HG03039 (cell line): Measurements from ENCODE around the gene CDC25A.
"Not testable (repeated sequence)": the region's sequence is repeated elsewhere in the genome, so short reads cannot be mapped to it uniquely, and the experiment has no call there.

ENCODE experiments used
- ATAC-seq: cut with Tn5 transposase; IDR thresholded peaks from one replicate; pipeline ENCODE4 v1.9.1; 2021; ENCODE audit warnings: mild to moderate bottlenecking, moderate library complexity; ENCODE audit not compliant: unreplicated experiment

CDC25A gene

DNA sequence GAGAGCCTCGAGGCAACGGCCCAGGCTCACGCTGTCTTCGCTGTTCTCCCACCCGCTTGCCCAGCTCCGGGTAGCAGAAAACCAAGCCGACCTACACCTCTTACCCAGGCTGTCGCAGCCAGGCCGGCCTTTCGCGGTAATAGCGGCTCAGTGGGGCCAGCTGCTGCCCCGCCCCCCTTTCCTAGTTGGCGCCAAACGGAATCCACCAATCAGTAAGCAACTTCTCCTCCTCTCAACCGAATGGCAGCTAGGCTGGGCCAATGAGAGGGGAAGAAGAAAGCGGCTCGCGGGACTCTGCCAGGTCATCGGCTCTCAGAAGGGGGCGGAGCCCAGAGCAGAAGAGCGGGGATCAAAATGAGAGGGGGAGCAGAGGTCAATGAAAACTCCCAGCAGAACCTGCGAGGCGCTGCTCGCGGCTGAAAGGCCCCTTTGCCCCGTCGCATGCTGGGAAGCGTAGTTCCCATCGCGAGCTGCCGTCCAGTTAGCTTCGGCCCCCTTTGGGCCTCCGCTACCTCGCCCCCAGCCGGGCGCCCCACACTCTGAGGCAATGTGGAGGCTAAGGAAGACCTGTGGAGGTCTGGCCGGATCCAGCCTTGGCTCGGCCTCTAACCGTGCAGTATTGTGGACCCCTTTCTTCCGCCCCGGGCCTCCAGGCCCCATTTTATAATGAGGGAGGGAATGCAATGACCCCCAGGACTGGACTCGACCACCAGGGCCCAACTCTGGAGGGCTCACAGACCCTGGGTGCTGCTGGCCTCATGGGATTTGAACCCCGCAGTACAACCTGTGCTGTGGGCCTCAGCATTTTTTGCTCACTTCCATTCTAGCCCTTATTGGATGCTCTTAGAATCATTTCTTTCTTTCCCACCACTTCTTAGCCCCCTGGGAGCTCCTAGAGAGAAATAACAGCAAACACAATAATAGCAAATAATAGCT is at the start of gene CDC25A:
TSS of gene CDC25A (minus strand) at position 152 of the 936 bp plus-strand sequence. CDS start 470 bp downstream, outside the sequence.
- ATAC-seq = peak; percentile 88

DNA sequence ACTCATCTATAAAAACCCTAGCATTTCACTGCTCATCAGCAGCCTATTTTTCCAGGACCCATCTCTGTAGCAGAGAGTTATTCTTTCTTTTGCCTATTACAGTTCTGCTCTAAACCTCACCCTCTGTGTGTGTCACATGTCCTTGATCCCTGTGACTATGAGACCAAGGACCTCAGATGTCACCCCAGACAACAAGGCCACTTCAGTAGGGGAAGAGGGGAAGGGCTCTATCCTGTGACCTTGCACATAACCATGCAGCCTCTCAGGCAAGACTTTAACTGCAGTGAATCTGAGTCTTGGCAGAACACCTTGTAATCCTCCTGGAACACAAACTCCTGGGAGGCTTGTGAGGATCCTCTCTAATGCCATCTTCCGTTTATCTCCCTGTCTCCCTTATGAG is 48.3 kb upstream of the CDC25A start:
- no peak for ATAC-seq

DNA sequence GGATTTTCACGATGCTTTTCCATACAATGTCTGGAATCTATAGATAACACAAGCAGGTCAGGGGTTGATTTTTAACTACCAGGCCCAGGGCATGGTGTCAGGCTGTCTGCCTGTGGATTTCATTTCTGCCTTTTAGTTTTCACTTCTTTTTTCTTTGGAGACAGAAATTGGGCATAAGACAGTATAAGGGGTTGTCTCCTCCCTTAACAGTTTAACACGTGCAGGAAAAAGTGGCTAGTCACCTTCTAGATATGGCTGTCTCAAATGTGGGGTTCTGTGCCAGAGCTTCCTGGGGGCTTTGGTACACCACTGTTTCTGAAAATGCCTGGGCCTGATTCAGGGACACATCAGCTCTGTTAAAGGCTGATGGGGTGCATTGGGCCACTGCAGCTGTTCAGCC is 45.3 kb upstream of the CDC25A start:
- no peak for ATAC-seq

DNA sequence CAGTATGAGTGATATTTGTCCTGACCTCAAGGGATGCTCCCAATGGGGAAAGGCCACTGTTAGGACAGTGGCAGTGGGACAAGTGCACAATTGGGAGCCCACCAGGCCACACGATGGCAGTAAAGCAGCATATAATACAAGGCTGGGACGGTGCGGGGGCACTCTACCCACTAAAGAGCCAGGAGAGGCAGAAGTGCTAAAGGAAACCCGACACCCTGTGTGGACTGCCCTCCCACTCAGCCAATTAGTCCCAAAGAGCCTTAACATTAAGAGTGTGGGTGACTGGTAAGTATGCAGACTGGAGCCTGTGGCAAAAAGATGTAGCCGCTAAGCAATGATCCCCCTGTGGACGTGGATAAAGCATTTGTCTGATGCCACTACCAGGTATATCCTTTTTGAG is 44.5 kb upstream of the CDC25A start:
- ATAC-seq = no peak

DNA sequence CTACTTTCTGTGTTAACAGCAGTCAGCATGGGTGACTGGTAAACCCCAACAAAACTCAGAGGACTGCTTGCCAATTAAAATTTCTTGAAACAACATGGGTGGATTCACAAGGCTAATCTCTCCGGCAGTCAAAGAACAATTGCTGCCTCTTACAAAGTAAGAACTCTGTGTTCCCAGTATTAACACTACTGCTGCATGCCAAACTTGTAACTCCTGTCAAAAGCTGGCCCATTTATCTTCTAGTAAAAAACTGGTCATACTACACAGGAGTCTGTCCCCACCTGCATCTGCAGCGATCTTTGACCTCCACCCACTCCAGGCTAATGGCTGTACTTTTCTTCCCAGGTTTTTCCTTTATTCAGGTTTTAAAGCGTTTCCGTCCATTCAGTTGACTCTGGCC is 44.0 kb upstream of the CDC25A start:
- ATAC-seq = no peak

DNA sequence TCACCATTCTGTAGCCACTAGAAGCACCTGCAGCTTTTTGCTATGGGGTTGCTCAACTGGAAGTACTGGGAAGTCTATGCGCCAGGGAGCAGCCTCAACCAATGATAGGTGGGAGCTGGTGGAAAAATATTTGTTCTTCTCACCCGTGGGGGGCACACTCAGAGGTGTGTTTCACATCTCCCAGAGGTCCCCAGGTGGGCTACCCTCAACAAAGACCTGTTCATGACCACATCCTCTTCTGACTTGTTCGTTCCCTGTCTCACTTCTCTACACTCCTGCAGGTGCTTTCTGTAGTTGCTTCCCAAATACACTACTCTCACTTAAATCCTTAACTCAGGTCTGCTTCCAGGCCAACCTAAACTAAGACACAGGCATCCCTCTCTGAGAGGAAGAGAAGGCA is 38.7 kb upstream of the CDC25A start:
- ATAC-seq = no peak

DNA sequence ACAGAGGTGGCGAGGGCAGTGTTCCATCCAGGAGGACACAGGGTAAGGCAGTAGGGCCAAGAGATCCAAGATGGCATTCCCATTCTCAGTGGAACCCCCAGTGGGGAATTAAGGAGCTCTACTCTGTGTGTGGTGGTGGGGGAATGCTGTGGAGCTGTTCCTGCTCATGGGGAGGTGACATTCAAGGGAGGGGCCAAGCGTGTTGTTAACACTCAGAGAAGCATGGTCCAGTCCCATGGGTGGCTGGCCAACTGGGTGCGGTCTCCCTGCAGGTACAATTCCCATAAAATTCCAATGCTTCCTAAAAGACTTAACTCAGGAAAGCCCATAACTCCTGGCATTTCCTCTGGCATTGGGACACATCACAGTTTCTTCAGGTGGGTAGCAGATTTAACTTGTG is 37.4 kb upstream of the CDC25A start:
- no peak for ATAC-seq

DNA sequence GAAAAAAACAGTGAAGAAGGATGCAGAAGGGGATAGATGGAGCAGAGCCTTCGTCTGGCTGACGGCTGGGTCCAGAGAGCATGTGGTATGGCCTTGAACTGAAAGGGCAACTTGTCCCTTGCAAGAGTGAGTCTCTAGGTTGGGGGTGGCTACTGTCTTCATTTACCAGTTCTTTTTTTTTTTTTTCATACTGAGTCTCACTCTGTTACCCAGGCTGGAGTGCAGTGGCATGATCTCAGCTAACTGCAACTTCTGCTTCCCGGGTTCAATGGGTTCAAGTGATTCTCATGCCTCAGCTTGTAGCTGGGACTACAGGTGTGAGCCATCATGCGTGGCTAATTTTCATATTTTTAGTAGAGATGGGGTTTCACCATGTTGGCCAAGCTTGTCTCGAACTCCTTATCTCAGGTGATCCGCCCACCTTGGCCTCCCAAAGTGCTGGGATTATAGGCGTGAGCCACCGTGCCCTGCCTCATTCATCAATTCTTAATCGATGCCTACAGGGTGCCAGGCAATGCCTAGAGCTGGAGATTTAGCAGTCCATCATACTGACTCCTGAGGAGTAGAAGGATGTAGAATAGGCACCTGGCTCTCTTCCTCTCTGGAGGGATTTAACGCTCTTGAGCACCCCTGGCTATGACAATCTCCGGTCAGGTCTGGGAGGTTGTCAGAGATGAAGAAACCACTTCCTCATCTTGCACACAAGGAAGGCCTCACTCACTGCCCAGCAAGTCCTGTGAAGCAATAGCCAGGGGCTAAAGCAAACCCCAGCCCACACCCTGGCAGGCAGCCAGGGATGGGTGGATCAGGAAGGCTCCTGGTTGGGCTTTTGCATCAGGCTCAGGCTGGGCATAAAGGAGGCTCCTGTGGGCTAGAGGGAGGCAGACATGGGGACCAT is 34.6 kb upstream of the CDC25A start, which contains the start of gene CAMP:
TSS of gene CAMP (plus strand) at position 880 of the 898 bp plus-strand sequence. CDS start at position 897, 17 bp downstream.
- no peak for ATAC-seq

DNA sequence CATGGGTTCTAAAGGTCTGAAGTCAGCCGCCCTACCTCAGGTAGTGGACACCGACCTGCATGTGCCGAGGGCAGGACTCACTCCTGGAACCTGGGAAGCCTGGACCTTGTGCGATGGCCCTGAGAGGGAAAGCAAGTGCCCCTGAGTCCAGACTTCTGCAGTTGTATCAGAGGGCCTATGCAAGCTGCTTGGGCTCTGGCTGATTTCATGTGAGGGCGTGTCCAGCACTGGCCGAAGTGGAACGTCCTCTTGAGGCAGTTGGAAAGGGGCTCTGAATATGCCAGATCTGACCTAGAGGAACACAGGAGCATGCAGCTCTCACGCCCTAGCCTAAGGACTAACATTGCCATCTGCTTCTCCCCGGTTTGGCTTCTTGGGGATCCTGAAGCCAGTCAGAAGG is 32.5 kb upstream of the CDC25A start:
- no peak for ATAC-seq

DNA sequence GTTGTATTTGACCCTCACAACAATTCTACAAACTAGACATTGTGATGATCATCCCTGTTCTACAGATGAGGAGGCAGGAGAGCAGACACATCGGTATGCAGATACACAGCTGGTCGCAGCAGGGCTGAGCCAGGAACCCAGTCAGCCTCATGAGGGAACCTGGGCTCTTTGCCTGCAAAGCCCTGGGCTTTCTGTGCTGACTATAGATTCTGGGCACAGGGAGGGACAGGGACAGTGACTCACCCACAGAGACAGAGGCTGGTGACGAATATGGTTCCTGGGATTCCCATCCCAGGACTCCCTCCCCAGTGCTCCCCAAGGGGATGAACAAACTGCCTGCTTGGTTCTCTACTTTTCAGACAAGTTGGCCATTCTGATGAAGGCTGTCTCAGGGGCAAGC is 31.3 kb upstream of the CDC25A start:
- ATAC-seq = no peak

DNA sequence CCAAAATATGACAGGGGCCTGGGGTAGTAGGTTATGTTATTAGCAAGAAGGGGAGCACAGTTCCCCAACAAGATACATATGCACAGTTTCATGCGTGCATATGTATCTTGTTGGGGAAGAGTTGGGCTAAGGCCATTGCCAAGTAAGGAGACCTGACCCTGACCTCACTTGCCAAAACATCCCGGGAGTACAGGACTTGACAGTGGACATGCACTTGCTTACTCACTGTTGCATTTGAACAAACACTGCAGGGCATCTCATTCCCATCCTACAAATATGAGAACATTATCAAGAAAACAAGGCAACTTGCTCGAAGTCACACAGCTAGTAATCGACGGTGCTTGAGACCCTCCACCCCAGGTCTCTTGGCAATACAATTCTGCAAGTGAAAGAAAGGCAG is 30.3 kb upstream of the CDC25A start:
- ATAC-seq = no peak

DNA sequence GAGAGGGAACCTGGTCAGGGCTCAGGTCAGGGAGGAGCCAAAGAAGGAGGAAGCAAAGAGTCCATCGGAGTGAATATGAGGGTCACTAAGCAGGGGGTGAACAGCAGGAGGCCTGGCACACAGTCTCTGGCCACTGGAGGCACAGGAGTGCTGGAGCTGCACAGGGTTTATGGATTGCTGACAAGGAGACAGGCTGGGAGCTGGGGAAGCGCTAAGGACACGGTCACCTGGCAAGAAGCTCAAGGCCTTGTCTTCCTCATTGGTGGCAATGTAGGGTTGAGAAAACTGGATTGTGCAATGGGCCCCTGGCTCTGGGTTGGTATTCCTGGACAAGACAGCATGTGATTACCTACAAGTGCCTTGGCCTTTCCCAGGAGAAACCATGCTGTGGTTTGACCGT is 29.2 kb upstream of the CDC25A start:
- no peak for ATAC-seq

DNA sequence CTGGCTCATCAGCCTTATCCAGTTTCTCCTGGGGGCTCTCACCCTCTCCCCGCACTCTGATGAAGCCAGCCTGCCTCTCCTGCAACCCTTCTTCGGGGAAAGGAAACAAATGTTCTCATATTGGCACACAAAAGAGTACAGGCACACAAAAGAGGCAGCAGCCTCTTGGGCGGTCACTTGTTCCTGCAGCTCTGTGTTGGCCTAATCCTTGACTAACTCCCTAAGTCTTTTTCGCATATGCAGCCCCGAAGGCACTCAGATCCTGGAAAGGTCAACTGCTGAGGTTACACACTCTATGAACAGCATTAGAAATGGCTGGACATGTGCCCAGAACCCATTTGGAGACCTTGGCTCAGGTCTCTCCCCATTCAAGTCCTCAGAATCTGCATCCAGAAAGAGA is 27.7 kb upstream of the CDC25A start:
- no peak for ATAC-seq

DNA sequence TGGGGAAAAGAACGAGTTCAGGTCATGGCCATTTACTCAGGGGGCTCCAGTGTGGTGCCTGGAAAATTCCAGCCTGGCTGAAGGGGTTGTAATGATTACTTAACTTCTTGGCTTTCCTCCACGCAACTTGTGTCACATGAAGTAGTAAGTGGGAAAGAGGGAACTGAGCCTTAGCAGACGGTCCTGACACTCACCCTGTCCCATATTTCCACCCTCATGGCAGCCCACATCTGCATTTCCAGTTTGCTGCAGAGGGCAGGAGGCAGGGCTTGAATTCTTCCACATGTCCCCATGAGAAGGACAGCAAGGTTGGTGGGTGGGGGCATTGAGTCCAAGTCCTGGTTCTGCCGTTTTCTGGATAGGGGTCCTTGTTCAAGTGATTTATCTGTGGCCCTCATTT is 27.2 kb upstream of the CDC25A start:
- ATAC-seq = no peak

DNA sequence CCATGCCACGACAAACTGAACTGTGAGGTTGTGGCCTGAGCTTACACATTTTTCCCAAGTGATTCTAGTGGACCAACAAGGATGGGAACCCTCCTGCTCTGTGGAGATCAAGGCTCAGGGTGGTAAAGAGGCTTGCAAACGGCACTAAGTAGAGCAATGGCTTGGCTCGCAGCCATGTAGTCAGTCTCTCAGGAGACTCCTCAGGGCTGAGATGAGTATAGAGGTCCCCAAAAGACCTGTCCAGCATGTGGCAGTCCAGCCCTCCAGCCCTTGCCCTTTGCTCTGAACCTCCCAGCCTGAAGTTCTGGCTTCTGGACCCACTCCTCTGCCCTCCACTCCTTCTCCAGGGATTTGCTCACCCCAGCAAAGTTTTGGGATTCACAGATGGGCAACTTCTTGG is 26.8 kb upstream of the CDC25A start:
- ATAC-seq = no peak

DNA sequence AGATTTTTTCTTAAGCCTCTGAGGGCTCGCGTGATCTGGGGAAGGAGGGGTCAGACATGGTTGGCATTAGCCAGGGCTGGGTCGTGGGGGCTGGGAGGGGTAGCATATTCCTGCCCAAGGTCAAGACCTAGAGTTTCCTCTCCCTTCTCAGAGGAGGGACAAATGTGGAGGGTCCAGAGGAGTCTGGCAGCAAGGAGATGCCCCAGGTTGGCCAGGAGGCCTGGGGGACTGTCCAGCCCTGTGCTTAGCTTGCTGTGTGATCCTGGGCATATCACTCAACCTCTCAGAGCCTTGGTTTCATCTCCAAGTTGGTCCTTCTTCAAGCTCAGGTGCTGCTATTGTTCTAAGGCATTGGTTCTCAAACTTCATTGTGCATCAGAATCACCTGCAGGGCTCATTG is 26.0 kb upstream of the CDC25A start:
- ATAC-seq = no peak

DNA sequence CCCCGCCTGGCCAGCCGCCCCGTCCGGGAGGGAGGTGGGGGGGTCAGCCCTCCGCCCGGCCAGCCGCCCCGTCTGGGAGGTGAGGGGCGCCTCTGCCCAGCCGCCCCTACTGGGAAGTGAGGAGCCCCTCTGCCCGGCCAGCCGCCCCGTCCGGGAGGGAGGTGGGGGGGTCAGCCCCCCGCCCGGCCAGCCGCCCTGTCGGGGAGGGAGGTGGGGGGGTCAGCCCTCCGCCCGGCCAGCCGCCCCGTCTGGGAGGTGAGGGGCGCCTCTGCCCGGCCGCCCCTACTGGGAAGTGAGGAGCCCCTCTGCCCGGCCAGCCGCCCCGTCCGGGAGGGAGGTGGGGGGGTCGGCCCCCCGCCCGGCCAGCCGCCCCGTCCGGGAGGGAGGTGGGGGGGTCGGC is 23.6 kb upstream of the CDC25A start:
- not testable (repeated sequence) for ATAC-seq

DNA sequence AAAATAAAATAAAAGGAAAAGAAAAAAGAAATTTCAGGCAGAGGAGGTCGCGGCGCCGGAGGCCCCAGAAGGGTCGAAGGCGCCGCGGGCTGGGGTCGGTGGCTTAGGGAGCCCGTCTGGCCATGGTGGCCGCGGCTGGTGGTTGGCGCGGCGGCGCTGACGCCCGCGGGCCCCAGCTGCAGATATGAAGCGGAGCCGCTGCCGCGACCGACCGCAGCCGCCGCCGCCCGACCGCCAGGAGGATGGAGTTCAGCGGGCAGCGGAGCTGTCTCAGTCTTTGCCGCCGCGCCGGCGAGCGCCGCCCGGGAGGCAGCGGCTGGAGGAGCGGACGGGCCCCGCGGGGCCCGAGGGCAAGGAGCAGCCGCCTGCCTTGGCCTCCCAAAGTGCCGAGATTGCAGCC is 22.3 kb upstream of the CDC25A start:
- ATAC-seq = not testable (repeated sequence)

DNA sequence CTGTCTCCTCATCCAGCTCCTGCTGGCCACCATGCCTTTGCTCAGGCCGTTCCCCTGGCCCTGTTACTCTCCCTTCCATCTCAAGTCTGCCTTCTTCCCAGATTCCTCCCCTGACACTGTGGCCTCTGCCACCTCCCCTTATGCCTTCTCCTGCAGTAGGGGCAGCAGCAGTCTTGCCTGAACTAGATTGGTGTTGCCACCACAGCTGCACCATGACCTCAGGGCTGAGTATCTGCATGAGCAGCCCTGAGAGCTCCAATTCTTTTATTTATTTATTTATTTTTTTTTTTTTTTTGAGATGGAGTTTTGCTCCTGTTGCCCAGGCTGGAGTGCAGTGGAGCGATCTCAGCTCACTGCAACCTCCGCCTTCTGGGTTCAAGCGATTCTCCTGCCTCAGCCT is 21.2 kb upstream of the CDC25A start:
- ATAC-seq = no peak

DNA sequence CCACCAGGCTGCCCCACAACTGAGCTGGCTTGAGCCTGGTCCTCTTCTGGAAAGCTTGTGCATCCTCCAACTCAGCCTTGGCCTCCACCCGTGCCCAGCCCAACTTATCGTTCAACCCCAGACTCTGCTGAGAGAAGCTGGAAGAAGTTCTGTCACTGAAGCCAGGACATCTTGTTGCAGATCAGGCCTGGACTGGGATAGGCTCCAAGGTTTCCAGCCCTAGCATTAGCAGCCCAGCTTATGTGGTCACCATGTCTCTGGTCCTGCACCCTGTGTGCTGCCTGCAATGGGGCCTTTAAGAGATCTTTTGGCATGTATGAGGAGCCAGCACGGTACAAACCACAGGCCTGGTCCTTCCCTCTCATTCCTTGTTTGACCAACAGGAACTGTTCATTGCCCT is 19.9 kb upstream of the CDC25A start:
- no peak for ATAC-seq

DNA sequence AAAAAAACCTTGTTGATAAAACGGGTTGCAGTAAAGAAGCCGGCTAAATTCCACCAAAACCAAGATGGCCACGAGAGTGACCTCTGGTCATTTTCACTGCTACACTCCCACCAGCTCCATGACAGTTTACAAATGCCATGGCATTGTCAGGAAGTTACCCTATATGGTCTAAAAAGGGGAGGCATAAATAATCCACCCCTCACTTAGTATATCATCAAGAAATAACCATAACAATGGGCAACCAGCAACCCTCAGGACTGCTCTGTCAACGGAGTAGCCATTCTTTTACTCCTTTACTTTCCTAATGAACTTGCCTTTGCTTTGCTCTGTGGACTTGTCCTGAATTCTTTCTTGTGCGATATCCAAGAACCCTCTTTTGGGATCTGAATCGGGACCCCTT is 14.4 kb upstream of the CDC25A start:
- ATAC-seq = no peak

DNA sequence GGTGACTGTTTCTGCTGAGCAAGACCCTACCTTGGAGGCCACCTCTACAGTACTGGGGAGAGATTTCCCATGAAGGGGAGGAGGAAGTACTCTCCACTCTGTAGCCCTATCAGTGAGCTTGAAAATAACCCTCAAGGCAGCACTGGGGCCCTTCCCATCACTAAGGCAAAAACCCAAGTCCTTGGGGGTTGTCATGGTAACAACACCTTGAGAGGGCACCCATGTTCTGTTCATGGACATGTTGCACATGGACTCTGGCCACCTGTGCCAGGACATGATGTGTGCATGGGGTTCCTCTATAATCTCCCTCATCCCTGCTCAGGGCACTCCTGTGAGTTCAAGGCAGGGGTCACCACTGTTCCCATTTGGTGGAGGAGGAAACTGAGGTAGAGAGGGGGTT is 10.9 kb upstream of the CDC25A start:
- no peak for ATAC-seq
